Prostate gland (tissue), 2 donors: ENCODE data around the gene ZSWIM6. TPM values are rescaled to one million over a fixed set of nuclear protein-coding genes. Genes with fewer than 3 reads are reported as not detected.

Experiments
- DNase-seq: peaks from one replicate; pipeline ENCODE4 v3.0.0-alpha.2; 2019; ENCODE audit warnings: low spot score
- H3K27ac ChIP-seq, 2 donors: fragments of 200-600 bp; sonication (generic); 2 replicates each; pipeline ENCODE4 v1.5.1; 2017 to 2019
- H3K27me3 ChIP-seq: fragments of 200-600 bp; sonication (generic); replicated peaks from 2 replicates; pipeline ENCODE4 v1.5.1; 2019; ENCODE audit not compliant: insufficient read depth
- H3K36me3 ChIP-seq, 2 donors: fragments of 200-600 bp; sonication (generic); 1 replicate in 1 of 2; 2 replicates in 1 of 2; pipeline versions ENCODE4 v1.5.1 to v1.8.1; 2017 to 2019
- H3K4me1 ChIP-seq: fragments of 200-600 bp; sonication (generic); replicated peaks from 2 replicates; pipeline ENCODE4 v1.5.1; 2019
- H3K4me3 ChIP-seq, 2 donors: fragments of 200-600 bp; sonication (generic); 2 replicates each; pipeline ENCODE4 v1.5.1; 2017 to 2019
- H3K9me3 ChIP-seq: fragments of 200-600 bp; sonication (generic); 2 replicates; pipeline ENCODE4 v1.5.1; 2017
- CTCF ChIP-seq, 4 experiments: fragments of 200-600 bp in 2 of 4; fragments of 450-650 bp in 2 of 4; sonication (generic) in 2 of 4; IDR thresholded peaks; 1 replicate in 3 of 4; 2 replicates in 1 of 4; pipeline ENCODE4 v1.5.1; 2016 to 2019; ENCODE audit warnings: antibody characterized with exemption in 4 of 4, mild to moderate bottlenecking in 2 of 4, moderate library complexity in 2 of 4
- POLR2A ChIP-seq: fragments of 450-650 bp; IDR thresholded peaks from one replicate; pipeline ENCODE4 v1.6.1; 2016; ENCODE audit warnings: antibody characterized with exemption, mild to moderate bottlenecking
- POLR2AphosphoS5 ChIP-seq: sonication (generic); formaldehyde crosslinking; IDR thresholded peaks from one replicate; pipeline ENCODE4 v1.6.1; 2017; ENCODE audit warnings: antibody characterized with exemption
- WGBS: methylation state at CpG from one replicate; pipeline ENCODE4 v1.1.5; 2018; 5-methylcytosine and 5-hydroxymethylcytosine counted together
- intact Hi-C: fragments of 100-400 bp; cut with DNase I; formaldehyde crosslinking; loops from one replicate; pipeline ENCODE4 v1.14.2; 2022
- total RNA-seq, 2 donors: library from RNA; depleted of rRNA; stranded (reverse); fragments of >200 nt; gene quantifications; one replicate each; pipeline ENCODE4 v1.1.0, GENCODE V29; 2016

Gene ZSWIM6
- total RNA-seq, 2 donors from 2014 or later = 8.7 to 13.7 TPM

GRCh38 chr5:61586096-61587084 lies 254.3 kb downstream of the ZSWIM6 start:
- H3K27ac ChIP-seq = no peak overlapping the region
- H3K4me3 ChIP-seq = no peak overlapping the region
- H3K27me3 ChIP-seq = no peaks in the 10 kb centered on the region
- no peaks in the 10 kb centered on the region for H3K9me3 ChIP-seq
- intact Hi-C loops = no loop called here
- DNase-seq = no peak
- 64% methylated on average over 12 of the region's 12 CpGs for WGBS
- H3K4me1 ChIP-seq = no peaks in the 10 kb centered on the region
- H3K36me3 ChIP-seq = no peaks in the 10 kb centered on the region
- TF ChIP-seq POLR2AphosphoS5 (no peak), POLR2A (no peak), CTCF (IDR thresholded peaks at IDR 0.05) (no peak)

- WGBS = 83% methylated on average over 6 of the region's 6 CpGs
- no peak for DNase-seq
- TF ChIP-seq POLR2AphosphoS5 (no peak), CTCF (IDR thresholded peaks at IDR 0.05) (no peak), POLR2A (no peak)
- H3K4me1 ChIP-seq = no peaks in the 10 kb centered on the region
- H3K9me3 ChIP-seq = no peaks in the 10 kb centered on the region
- no peaks in the 10 kb centered on the region for H3K36me3 ChIP-seq
- no peak overlapping the region for H3K27ac ChIP-seq
- no peaks in the 10 kb centered on the region for H3K27me3 ChIP-seq
- intact Hi-C loops = no loop called here
- no peak overlapping the region for H3K4me3 ChIP-seq
Observed at GRCh38 chr5:61587125-61587524, 255.1 kb downstream of the ZSWIM6 start.

DNA sequence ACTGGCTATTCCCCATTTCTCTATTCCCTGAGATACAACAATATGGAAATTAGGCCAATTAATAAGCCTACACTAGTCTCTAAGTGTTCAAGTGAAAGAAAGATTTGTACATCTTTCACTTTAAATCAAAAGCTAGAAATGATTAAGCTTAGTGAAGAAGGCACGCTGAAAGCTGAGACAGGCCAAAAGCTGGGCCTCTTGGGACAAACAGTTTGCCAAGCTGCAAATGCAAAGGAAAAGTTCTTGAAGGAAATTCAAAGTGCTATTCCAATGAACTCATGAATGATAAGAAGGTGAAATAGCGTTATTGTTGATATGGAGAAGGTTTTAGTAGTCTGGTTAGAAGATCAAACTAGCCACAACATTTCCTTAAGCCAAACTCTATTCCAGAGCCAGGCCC lies 256.2 kb downstream of the ZSWIM6 start:
- Histone ChIP-seq H3K27ac (no peak overlapping the region), H3K27me3 (no peaks in the 10 kb centered on the region), H3K36me3 (no peaks in the 10 kb centered on the region), H3K4me1 (no peaks in the 10 kb centered on the region), H3K9me3 (no peaks in the 10 kb centered on the region), H3K4me3 (no peak overlapping the region)
- 72% methylated on average over 2 of the region's 2 CpGs for WGBS
- no peak for TF ChIP-seq POLR2A
- no peak for TF ChIP-seq CTCF (IDR thresholded peaks at IDR 0.05)
- no peak for TF ChIP-seq POLR2AphosphoS5
- intact Hi-C loops = no loop called here
- no peak for DNase-seq

GRCh38 chr5:61589946-61590345 lies 257.9 kb downstream of the ZSWIM6 start:
- Histone ChIP-seq H3K27me3 (no peaks in the 10 kb centered on the region), H3K4me3 (no peak overlapping the region), H3K27ac (no peak overlapping the region), H3K9me3 (no peaks in the 10 kb centered on the region), H3K4me1 (no peaks in the 10 kb centered on the region), H3K36me3 (no peaks in the 10 kb centered on the region)
- intact Hi-C loops = no loop called here
- WGBS = 48% methylated on average over 4 of the region's 4 CpGs
- no peak for DNase-seq
- no peak for TF ChIP-seq POLR2A
- no peak for TF ChIP-seq CTCF (IDR thresholded peaks at IDR 0.05)
- no peak for TF ChIP-seq POLR2AphosphoS5

DNA sequence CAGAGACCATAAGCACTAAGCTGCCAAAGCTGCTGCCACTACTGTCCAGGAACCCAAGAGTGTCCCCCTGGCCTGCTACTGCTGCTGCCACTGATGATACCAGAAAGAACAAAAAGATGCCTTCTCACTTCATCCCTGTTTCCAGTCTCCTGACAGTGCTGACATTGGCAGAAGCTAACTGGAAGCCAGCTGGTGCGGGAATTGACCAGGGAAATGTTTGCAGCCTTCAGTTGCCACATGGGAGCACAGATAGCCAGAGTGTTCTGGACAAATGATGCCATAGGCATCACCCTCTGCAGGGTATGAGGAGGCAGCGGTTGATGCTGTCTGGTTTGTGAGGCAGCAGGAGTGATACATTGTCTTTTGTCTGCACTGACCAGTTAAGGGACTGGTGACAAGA lies 258.4 kb downstream of the ZSWIM6 start:
- H3K27me3 ChIP-seq = no peaks in the 10 kb centered on the region
- no peaks in the 10 kb centered on the region for H3K4me1 ChIP-seq
- intact Hi-C loops = no loop called here
- WGBS = 97% methylated on average over 2 of the region's 2 CpGs
- TF ChIP-seq CTCF (IDR thresholded peaks at IDR 0.05) (no peak), POLR2AphosphoS5 (no peak), POLR2A (no peak)
- DNase-seq = no peak
- no peak overlapping the region for H3K4me3 ChIP-seq
- no peaks in the 10 kb centered on the region for H3K9me3 ChIP-seq
- no peaks in the 10 kb centered on the region for H3K36me3 ChIP-seq
- no peak overlapping the region for H3K27ac ChIP-seq
